ENCODE data around the gene DOP1B. TPM values are rescaled to one million over a fixed set of nuclear protein-coding genes. Genes with fewer than 3 reads are reported as not detected.
A peak's percentile ranks its signal among the peaks of the same experiment; 100 is the strongest.
"Not testable (repeated sequence)": the region's sequence is repeated elsewhere in the genome, so short reads cannot be mapped to it uniquely, and the experiment has no call there.

The DOP1B gene
- total RNA-seq, 2 experiments from 2014 or later, result 24.1 to 27.1 TPM

- DNase-seq (no peak), ATAC-seq (ENCODE audit: low read depth) (no peak)
- peaks cover 22% of the 10 kb centered on the region for H3K27me3 Mint-ChIP-seq
- peaks cover 9% of the 10 kb centered on the region for H3K36me3 Mint-ChIP-seq
- H3K4me3 Mint-ChIP-seq, result no peak overlapping the region
- peaks cover 26% of the 10 kb centered on the region for H3K4me1 Mint-ChIP-seq
- POLR2A ChIA-PET, result interaction anchor here (0.6 kb wide), 1 partner anchor 35 kb away, joined by 3 read pairs; no protein-coding TSS in a partner anchor
- H3K9me3 Mint-ChIP-seq, result no peaks in the 10 kb centered on the region
- H3K27ac Mint-ChIP-seq, result no peak overlapping the region
Observed at GRCh38 chr21:36127250-36127904, 29.2 kb upstream of the DOP1B start.

DNA sequence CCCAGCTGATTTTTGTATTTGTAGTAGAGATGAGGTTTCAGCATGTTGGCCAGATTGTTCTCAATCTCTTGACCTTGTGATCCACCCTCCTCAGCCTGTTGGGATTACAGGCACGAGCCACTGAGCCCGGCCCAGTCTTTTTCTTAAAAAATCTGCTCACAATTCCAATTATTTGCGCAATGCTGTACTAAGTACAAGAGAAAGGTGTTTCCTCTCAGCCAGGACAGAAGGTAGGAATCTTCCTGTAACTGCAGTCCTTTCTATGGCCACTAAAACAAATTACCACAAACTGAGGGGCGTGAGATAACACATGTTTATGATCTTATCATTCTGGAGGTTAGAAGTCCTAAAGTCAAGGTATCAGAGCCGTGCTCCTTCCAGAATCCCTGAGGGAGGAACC, 28.6 kb upstream of the DOP1B start:
- H3K9me3 Mint-ChIP-seq, result no peaks in the 10 kb centered on the region
- peak overlapping the region; percentile 14 for H3K27ac Mint-ChIP-seq
- H3K4me1 Mint-ChIP-seq, result peaks cover 26% of the 10 kb centered on the region
- POLR2A ChIA-PET, result no interaction called here
- H3K27me3 Mint-ChIP-seq, result peaks cover 22% of the 10 kb centered on the region
- DNase-seq (no peak), ATAC-seq (ENCODE audit: low read depth) (no peak)
- H3K4me3 Mint-ChIP-seq, result no peak overlapping the region
- peaks cover 9% of the 10 kb centered on the region for H3K36me3 Mint-ChIP-seq

DNA sequence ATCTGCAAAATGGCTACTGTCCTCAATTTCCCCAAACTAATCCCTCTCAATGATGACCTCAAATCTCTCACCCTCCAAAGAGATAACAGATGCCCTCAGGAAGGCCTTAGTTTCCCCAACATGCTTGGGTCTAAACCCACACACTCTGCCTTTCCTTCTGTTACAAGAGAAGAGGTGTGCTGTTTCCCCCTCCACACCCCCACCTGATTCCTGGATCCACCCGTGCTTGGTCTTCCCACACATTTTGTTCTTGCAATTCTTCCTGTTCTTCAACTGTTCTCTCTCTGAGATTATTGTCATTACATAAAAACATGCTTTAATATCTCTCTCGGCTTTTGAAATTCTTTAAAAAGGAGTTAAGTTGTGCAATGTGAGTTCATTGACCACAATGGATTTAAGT, 27.4 kb upstream of the DOP1B start:
- H3K4me1 Mint-ChIP-seq, result peaks cover 31% of the 10 kb centered on the region
- peaks cover 20% of the 10 kb centered on the region for H3K27me3 Mint-ChIP-seq
- DNase-seq (no peak), ATAC-seq (ENCODE audit: low read depth) (no peak)
- H3K36me3 Mint-ChIP-seq, result peaks cover 9% of the 10 kb centered on the region
- peak overlapping the region; percentile 37 for H3K4me3 Mint-ChIP-seq
- peak overlapping the region; percentile 52 for H3K27ac Mint-ChIP-seq
- POLR2A ChIA-PET, result interaction anchor here (0.6 kb wide), 1 partner anchor 14 kb away, joined by 5 read pairs; no protein-coding TSS in a partner anchor
- no peaks in the 10 kb centered on the region for H3K9me3 Mint-ChIP-seq

GRCh38 chr21:36130414-36130762, 26.2 kb upstream of the DOP1B start:
- Mint-ChIP-seq H3K27ac (peak overlapping the region; percentile 81), H3K4me1 (peaks cover 33% of the 10 kb centered on the region), H3K4me3 (peak overlapping the region; percentile 88), H3K36me3 (peaks cover 12% of the 10 kb centered on the region), H3K27me3 (peaks cover 20% of the 10 kb centered on the region)
- ATAC-seq (ENCODE audit: low read depth); DNase-seq; POLR2A ChIA-PET; H3K9me3 Mint-ChIP-seq: not testable (repeated sequence)

- ATAC-seq (ENCODE audit: low read depth); H3K27ac Mint-ChIP-seq; POLR2A ChIA-PET; H3K9me3 Mint-ChIP-seq; DNase-seq: not testable (repeated sequence)
- H3K36me3 Mint-ChIP-seq, result peaks cover 12% of the 10 kb centered on the region
- H3K4me3 Mint-ChIP-seq, result peak overlapping the region; percentile 88
- H3K4me1 Mint-ChIP-seq, result peaks cover 29% of the 10 kb centered on the region
- peaks cover 20% of the 10 kb centered on the region for H3K27me3 Mint-ChIP-seq
Observed at GRCh38 chr21:36130839-36131238, 25.8 kb upstream of the DOP1B start.

DNA sequence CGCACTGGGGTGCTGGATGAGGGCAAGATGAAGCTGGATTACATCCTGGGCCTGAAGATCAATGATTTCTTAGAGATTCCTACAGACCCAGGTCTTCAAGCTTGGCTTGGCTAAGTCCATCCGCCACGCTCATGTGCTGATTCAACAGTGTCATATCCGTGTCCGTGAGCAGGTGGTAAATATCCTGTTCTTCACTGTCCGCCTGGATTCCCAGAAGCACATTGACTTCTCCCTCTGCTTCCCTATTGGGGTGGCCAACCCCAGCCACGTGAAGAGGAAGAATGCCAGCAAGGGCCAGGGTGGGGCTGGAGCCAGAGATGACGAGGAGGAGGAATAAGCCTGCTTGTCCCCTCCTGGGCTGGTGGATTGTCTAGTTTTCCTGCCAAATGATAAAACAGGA, 23.9 kb upstream of the DOP1B start:
- H3K4me3 Mint-ChIP-seq, result no peak overlapping the region
- DNase-seq, result no peak
- H3K27ac Mint-ChIP-seq, result no peak overlapping the region
- POLR2A ChIA-PET, result interaction anchor here (0.7 kb wide), 1 partner anchor 199 kb away, joined by 4 read pairs; no protein-coding TSS in a partner anchor
- no peak for ATAC-seq (ENCODE audit: low read depth)
- H3K9me3 Mint-ChIP-seq, result no peaks in the 10 kb centered on the region
- H3K36me3 Mint-ChIP-seq, result peaks cover 15% of the 10 kb centered on the region
- peaks cover 37% of the 10 kb centered on the region for H3K4me1 Mint-ChIP-seq
- peaks cover 15% of the 10 kb centered on the region for H3K27me3 Mint-ChIP-seq

DNA sequence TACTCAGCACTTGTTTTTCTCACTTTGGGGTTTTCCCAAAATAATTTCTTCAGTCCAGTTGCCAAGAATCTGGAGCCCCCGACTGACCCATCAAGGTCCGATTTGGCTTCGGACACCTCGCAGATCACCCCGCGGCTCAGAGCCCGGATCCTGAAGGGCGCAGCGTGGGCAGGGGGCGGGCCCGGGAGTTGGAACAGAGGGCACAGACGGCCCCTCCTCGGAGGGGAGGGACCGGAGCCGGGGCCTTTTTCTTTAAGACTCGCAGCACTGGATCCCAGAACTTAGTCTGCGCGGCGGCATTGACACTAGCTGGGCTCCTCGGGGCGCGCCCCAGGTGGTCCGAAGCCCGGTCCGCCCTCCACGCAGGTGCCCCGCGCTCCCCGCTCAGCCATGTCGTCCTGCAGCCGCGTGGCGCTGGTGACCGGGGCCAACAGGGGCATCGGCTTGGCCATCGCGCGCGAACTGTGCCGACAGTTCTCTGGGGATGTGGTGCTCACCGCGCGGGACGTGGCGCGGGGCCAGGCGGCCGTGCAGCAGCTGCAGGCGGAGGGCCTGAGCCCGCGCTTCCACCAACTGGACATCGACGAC, 21.7 kb upstream of the DOP1B start, which contains the start of gene CBR3:
CBR3 (plus strand) TSS at position 277 of the 588 bp plus-strand sequence; CDS start at position 391, 114 bp downstream.
- Mint-ChIP-seq H3K27me3 (peaks cover 2% of the 10 kb centered on the region), H3K4me3 (peak within 1 kb of the TSS; percentile 94), H3K4me1 (peaks cover 28% of the 10 kb centered on the region), H3K27ac (peak within 1 kb of the TSS; percentile 91), H3K36me3 (peaks cover 20% of the 10 kb centered on the region), H3K9me3 (no peaks in the 10 kb centered on the region)
- POLR2A ChIA-PET, result interaction anchor here (1.2 to 3.8 kb wide), 6 partner anchors 10 to 295 kb away, joined by 3 to 31 read pairs (median 14); partner anchors contain the start of gene MORC3
- ATAC-seq (ENCODE audit: low read depth) (peak; percentile 32), DNase-seq (peak; percentile 71)

DNA sequence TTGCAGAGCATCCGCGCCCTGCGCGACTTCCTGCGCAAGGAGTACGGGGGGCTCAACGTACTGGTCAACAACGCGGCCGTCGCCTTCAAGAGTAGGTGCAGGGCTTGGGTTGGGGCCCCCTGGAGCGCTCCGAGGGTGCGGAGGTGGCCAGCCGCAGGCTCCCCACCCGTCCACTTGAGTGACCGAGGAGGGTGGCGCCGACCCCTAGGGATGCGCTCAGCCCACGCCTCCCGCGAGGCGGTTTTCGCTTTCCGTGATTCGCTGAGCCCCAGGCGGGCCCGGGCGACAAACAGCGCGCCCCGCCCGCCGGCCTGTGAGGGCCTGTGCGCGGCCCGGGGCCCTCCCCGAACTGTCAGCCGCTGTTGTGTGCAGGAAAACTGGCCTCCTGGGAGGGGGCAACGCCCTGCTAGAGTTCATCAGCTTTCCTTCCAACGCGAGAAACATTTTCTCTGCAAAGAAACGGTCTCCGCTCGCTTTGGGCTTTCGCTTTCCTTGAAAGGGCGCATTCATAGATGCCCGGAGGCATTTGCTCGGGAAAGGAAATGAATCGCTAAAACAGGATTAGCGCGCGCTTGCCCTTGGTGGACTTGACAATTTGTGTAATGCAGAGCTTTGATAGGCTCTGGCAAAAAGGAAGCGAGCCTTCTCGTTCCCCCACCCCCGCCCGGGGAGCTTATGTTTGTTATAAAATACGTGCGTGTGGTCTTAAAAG, 21.1 kb upstream of the DOP1B start:
- H3K27ac Mint-ChIP-seq, result peak overlapping the region; percentile 91
- H3K27me3 Mint-ChIP-seq, result peaks cover 2% of the 10 kb centered on the region
- H3K4me1 Mint-ChIP-seq, result peaks cover 25% of the 10 kb centered on the region
- peak overlapping the region; percentile 94 for H3K4me3 Mint-ChIP-seq
- POLR2A ChIA-PET, result interaction anchor here (0.6 to 3.8 kb wide), 15 partner anchors 9 to 1200 kb away, joined by 3 to 31 read pairs (median 5); partner anchors contain the start of genes CBR1, DOP1B and MORC3
- peaks cover 22% of the 10 kb centered on the region for H3K36me3 Mint-ChIP-seq
- DNase-seq (peak; percentile 84), ATAC-seq (ENCODE audit: low read depth) (peak; percentile 92)
- no peaks in the 10 kb centered on the region for H3K9me3 Mint-ChIP-seq

DNA sequence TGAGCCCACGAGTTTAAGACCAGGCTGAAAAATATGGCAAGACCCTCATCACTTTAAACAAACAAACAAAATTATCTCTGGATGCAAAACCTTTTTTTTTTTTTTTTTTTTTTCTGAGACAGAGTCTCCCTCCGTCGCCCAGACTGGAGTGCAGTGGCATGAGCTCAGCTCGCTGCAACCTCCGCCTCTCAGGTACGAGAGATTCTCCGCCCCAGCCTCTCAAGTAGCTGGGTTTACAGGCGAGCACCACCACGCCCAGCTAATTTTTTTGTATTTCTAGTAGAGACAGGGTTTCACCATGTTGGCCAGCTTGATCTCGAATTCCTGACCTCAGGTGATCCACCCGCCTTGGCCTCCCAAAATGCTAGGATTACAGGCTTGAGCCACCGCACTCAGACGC, 16.8 kb upstream of the DOP1B start:
- H3K27me3 Mint-ChIP-seq; H3K9me3 Mint-ChIP-seq; H3K4me3 Mint-ChIP-seq; H3K27ac Mint-ChIP-seq; POLR2A ChIA-PET; DNase-seq; ATAC-seq (ENCODE audit: low read depth): not testable (repeated sequence)
- Mint-ChIP-seq H3K4me1 (peaks cover 17% of the 10 kb centered on the region), H3K36me3 (peaks cover 24% of the 10 kb centered on the region)

GRCh38 chr21:36141513-36141925, 15.1 kb upstream of the DOP1B start:
- Mint-ChIP-seq H3K36me3 (peaks cover 36% of the 10 kb centered on the region), H3K27ac (peak overlapping the region; percentile 69), H3K4me1 (peaks cover 26% of the 10 kb centered on the region), H3K9me3 (no peaks in the 10 kb centered on the region), H3K27me3 (no peaks in the 10 kb centered on the region), H3K4me3 (peak overlapping the region; percentile 43)
- peak; percentile 92 for ATAC-seq (ENCODE audit: low read depth)
- POLR2A ChIA-PET, result interaction anchor here (0.6 to 1.4 kb wide), 3 partner anchors 9 to 178 kb away, joined by 3 to 5 read pairs (median 4); partner anchors contain the start of gene MORC3
- DNase-seq, result peak; percentile 70

DNA sequence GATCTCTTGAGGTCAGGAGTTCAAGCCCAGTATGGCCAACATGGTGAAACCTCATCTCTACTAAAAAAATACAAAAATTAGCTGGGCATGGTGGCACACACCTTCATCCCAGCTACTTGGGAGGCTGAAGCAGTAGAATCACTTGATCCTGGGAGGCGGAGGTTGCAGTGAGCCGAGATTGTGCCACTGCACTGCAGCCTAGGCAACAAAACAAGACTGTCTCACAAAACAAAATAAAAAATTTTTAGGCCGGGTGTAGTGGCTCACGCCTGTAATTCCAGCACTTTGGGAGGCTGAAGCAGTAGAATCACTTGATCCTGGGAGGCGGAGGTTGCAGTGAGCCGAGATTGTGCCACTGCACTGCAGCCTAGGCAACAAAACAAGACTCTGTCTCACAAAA, 12.4 kb upstream of the DOP1B start:
- H3K4me3 Mint-ChIP-seq; ATAC-seq (ENCODE audit: low read depth); H3K27me3 Mint-ChIP-seq; H3K9me3 Mint-ChIP-seq; DNase-seq: not testable (repeated sequence)
- peak overlapping the region; percentile 12 for H3K27ac Mint-ChIP-seq
- peaks cover 34% of the 10 kb centered on the region for H3K36me3 Mint-ChIP-seq
- POLR2A ChIA-PET, result interaction anchor here (0.5 to 2.9 kb wide), 3 partner anchors 8 to 116 kb away, joined by 3 to 20 read pairs (median 5); no protein-coding TSS in a partner anchor
- H3K4me1 Mint-ChIP-seq, result peaks cover 27% of the 10 kb centered on the region

GRCh38 chr21:36145259-36145658, 11.4 kb upstream of the DOP1B start:
- H3K4me1 Mint-ChIP-seq, result peaks cover 35% of the 10 kb centered on the region
- no peaks in the 10 kb centered on the region for H3K9me3 Mint-ChIP-seq
- H3K36me3 Mint-ChIP-seq, result peaks cover 32% of the 10 kb centered on the region
- H3K27me3 Mint-ChIP-seq, result no peaks in the 10 kb centered on the region
- H3K4me3 Mint-ChIP-seq, result peak overlapping the region; percentile 35
- H3K27ac Mint-ChIP-seq, result peak overlapping the region; percentile 74
- POLR2A ChIA-PET, result interaction anchor here (0.6 to 2.9 kb wide), 4 partner anchors 9 to 174 kb away, joined by 3 to 20 read pairs (median 6); partner anchors contain the start of gene MORC3
- DNase-seq, result no peak
- peak; percentile 71 for ATAC-seq (ENCODE audit: low read depth)

- Mint-ChIP-seq H3K27ac (no peak overlapping the region), H3K4me1 (peaks cover 37% of the 10 kb centered on the region), H3K4me3 (no peak overlapping the region), H3K9me3 (no peaks in the 10 kb centered on the region), H3K27me3 (no peaks in the 10 kb centered on the region), H3K36me3 (peaks cover 22% of the 10 kb centered on the region)
- DNase-seq, result no peak
- POLR2A ChIA-PET, result interaction anchor here (1.4 to 2.1 kb wide), 2 partner anchors 8 to 26 kb away, joined by 5 to 7 read pairs; partner anchors contain the start of gene DOP1B
- no peak for ATAC-seq (ENCODE audit: low read depth)
Observed at GRCh38 chr21:36147911-36148310, 8.7 kb upstream of the DOP1B start.
